Measurements from ENCODE around the gene SPRED2.

The SPRED2 gene

DNA sequence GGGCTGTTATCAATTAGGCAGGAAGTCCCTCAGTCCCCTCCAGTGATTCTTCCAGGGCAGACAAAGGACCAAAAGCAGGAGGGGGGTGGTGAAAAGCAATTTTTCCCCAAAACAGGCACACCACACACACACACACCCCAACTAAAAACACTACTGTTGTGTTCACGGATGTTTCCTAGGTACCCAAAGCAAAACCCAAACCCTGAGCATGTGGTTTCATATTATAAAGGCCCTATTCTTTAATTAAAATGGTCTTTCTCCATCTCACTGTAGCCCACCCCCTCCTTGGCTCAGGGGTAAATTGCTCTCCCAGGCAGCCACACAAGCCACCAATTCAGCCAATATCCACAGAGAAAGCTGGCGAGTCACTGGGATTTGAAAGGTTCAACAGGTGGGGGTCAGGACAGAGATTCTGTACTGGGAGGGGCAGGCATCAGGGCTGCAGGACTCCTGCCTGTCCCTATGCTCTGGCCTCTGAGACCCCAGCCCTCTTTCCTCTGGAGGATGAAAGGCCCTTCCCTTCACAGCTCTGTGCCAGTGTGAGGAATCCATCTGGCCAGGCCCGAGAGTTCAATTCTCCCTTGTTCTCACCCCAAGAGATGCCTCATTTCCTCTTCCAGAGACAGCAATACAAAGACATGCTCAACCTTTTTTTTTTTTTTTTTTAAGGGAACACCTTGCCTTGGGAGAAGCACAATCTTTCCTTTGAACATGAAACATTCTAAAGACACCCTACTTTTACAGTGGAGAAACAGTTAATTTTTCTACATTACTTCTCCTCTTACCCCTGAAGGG is 43.6 kb downstream of the SPRED2 start:
- TF ChIP-seq, protein P1, sequence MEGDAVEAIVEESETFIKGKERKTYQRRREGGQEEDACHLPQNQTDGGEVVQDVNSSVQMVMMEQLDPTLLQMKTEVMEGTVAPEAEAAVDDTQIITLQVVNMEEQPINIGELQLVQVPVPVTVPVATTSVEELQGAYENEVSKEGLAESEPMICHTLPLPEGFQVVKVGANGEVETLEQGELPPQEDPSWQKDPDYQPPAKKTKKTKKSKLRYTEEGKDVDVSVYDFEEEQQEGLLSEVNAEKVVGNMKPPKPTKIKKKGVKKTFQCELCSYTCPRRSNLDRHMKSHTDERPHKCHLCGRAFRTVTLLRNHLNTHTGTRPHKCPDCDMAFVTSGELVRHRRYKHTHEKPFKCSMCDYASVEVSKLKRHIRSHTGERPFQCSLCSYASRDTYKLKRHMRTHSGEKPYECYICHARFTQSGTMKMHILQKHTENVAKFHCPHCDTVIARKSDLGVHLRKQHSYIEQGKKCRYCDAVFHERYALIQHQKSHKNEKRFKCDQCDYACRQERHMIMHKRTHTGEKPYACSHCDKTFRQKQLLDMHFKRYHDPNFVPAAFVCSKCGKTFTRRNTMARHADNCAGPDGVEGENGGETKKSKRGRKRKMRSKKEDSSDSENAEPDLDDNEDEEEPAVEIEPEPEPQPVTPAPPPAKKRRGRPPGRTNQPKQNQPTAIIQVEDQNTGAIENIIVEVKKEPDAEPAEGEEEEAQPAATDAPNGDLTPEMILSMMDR (IDR thresholded peaks at IDR 0.05; ENCODE audit: low read depth, low read length, missing control alignments) = no peak
- H3K4me3 ChIP-seq (ENCODE audit: low read depth, low read length) = no peak overlapping the region

DNA sequence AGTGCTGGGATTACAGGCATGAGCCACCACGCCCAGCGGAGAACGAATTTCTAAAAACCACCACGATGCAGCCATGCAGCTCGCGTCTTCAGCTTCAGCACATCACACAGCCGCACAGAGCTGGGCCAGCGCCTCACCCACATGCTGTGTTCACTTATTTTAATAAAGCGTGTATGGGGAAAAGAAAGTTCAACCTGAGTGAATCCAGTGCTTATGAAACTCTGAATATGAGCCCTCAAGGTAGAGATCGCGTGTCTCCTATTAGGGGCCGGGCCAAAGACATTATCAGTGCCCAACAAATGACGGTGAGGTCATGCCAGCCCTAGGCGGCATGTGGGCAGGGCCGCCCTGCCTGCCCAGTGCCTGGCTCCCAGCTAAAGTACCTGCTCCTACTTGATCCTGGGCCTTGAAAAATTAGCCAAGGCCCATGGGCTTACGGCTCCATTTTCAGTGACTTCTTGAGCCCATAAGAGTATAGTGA is 44.3 kb downstream of the SPRED2 start:
- no peak overlapping the region for H3K4me3 ChIP-seq (ENCODE audit: low read depth, low read length)
- TF ChIP-seq, protein P1 (IDR thresholded peaks at IDR 0.05; ENCODE audit: low read depth, low read length, missing control alignments) = no peak
- peak; percentile 85 for DNase-seq (ENCODE audit: low read depth)

More for the DNA sequence above, 43.6 kb downstream of the SPRED2 start:
- DNase-seq (ENCODE audit: low read depth) = no peak

DNA sequence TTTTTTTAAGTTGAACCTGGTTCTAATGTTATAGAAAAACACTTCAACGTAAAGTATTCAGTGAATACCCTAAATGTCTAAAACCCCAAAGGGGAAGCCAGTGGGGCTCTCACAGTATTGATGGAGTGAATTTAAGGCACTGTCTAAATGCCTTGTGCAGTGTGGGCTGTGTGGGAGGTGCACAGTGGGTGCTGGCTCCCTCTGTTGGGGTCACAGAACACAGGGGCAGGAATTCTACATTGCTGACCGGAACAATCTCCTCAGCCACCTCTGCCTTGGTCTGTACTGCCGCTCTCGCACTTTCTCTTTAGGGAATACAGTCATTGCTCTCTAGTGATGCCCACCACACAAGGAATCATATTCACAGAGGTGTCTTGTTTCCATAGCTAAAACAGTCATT is 45.4 kb downstream of the SPRED2 start:
- H3K4me3 ChIP-seq (ENCODE audit: low read depth, low read length) = no peak overlapping the region
- TF ChIP-seq, protein P1 (IDR thresholded peaks at IDR 0.05; ENCODE audit: low read depth, low read length, missing control alignments) = no peak
- DNase-seq (ENCODE audit: low read depth) = no peak

DNA sequence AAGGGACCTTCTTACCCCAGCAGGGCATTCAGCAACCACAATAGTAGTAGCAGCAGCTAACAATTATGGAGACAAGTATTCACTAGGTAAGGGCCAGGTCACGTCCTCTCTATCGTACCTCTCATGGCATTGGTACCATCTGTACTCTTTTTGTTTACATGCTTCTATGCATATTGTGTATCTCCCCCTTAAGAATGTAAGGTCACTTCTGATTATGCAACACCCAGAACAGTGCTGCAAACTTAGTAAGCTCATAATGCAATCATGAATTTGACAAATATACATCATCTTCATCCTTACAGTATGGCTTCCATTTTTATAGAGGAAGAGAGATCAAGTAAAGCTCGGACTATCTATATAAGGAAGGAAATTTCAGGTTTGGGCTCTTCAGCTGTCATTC is 46.1 kb downstream of the SPRED2 start:
- TF ChIP-seq, protein P1 (IDR thresholded peaks at IDR 0.05; ENCODE audit: low read depth, low read length, missing control alignments) = no peak
- no peak for DNase-seq (ENCODE audit: low read depth)
- no peak overlapping the region for H3K4me3 ChIP-seq (ENCODE audit: low read depth, low read length)

DNA sequence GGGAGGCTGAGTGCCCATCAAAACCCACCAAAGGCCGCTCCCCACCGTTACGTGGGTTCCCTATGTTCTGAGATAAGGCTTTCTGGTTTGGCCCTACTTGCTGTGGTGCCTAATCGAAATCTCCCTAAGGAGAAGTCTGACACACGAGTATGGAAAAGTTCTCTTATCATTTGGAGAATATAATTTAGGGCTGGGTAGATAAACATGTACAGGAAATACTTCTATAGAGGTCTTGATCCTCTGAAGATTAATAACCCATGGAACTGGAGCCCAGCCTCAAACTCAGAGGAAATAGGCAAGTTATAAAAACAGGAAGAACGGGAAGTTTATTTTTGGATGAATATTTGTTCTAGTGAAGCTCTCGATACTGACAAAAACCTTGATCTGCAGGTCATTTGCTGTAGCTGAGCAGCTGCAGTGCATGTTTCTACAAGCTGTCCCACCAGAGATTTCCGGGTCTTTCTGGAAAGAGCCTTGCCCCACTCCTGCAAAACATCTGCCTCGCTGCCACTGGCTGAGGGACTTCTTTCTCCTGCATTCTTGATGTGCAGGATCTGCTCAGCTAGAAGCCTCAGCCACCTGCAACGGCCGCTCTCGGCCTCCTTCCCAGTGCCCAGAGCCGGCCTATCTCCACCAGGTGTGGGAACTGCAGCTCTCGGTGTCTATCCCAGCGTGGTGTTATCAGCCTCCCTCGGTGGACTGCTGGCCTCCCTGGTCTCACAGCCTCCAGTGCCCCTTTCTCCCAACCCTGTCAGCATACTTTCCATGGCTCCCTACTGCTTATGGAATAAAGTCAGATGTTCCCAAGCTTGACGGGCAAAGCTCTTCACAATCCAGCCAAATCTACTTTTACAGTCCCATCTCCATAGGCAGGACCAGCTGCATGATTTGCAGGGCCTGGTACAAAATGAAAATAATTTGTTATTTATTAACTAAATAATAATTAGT is 48.6 kb downstream of the SPRED2 start:
- DNase-seq (ENCODE audit: low read depth) = no peak
- TF ChIP-seq, protein P1 (IDR thresholded peaks at IDR 0.05; ENCODE audit: low read depth, low read length, missing control alignments) = no peak
- no peak overlapping the region for H3K4me3 ChIP-seq (ENCODE audit: low read depth, low read length)

DNA sequence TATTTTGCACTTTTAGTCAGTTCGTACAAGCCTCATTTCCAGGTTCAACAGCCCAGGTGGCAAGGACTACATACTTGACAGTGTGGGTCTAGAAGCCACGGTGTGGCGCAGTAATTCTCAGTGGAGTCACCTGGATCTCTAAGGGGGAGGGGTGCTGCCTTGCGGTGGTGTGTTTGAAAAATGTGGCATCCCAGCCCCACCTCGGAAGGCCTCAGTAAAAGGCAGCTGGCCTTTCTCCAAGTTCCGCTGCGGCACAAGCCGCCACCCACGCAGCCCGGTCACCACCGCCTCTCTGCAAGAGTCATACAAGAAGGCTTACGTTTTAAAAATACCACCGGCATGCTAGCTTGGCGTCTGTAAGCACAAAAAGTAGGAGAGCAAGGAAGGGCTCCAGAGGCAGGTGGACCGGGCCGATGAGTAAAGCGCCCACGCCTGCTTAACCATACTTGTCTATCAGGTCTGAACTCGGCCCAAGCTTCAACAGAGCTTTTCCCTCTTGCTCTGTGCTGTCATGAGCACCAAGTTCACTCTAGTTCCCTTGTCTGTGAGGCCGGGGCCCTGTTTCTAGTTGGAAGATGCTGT is 49.5 kb downstream of the SPRED2 start:
- TF ChIP-seq, protein P1 (IDR thresholded peaks at IDR 0.05; ENCODE audit: low read depth, low read length, missing control alignments) = peak; percentile 33
- peak; percentile 87 for DNase-seq (ENCODE audit: low read depth)
- H3K4me3 ChIP-seq (ENCODE audit: low read depth, low read length) = no peak overlapping the region
